ENCODE results near the gene NF2. TPM values are rescaled to one million over a fixed set of nuclear protein-coding genes. Genes with fewer than 3 reads are reported as not detected.
A peak's percentile ranks its signal among the peaks of the same experiment; 100 is the strongest.
"Not testable (repeated sequence)": the region's sequence is repeated elsewhere in the genome, so short reads cannot be mapped to it uniquely, and the experiment has no call there.

NF2 gene
- 47.7 and 53.8 TPM in 2 replicates for total RNA-seq (2014; rRNA removed; shearing (Covaris generic))
- 48.9 and 55.0 TPM in 2 replicates for polyA plus RNA-seq (2015; cell fraction: cytosol; rRNA removed)
- polyA plus RNA-seq (2015; cell fraction: nucleus; rRNA removed) = 10.2 and 14.1 TPM in 2 replicates

- peak; percentile 100 for DNase-seq (ENCODE audit: low read depth, low spot score)
- in situ Hi-C loops (cut with HindIII; ENCODE audit: low pct_unique_long_range_greater_than_20kb, low sequenced_read_pairs) = no loop called here
Measured at GRCh38 chr22:29603358-29604075, at the start of gene NF2. Gene NF2 (plus strand): TSS chr22:29603633. CDS start chr22:29603999, 366 bp downstream.

- no peak for DNase-seq (ENCODE audit: low read depth, low spot score)
- in situ Hi-C loops (cut with HindIII; ENCODE audit: low pct_unique_long_range_greater_than_20kb, low sequenced_read_pairs) = no loop called here
Measured at GRCh38 chr22:29555065-29555644, 48.3 kb upstream of the NF2 start.

- no peak for DNase-seq (ENCODE audit: low read depth, low spot score)
- in situ Hi-C loops (cut with HindIII; ENCODE audit: low pct_unique_long_range_greater_than_20kb, low sequenced_read_pairs) = no loop called here
Measured at GRCh38 chr22:29559030-29559429, 44.4 kb upstream of the NF2 start.

- no peak for DNase-seq (ENCODE audit: low read depth, low spot score)
- in situ Hi-C loops (cut with HindIII; ENCODE audit: low pct_unique_long_range_greater_than_20kb, low sequenced_read_pairs) = no loop called here
Measured at GRCh38 chr22:29559853-29560252, 43.6 kb upstream of the NF2 start.

GRCh38 chr22:29563652-29564460 is 39.6 kb upstream of the NF2 start:
- in situ Hi-C loops (cut with HindIII; ENCODE audit: low pct_unique_long_range_greater_than_20kb, low sequenced_read_pairs) = no loop called here
- DNase-seq (ENCODE audit: low read depth, low spot score) = no peak

- in situ Hi-C loops (cut with HindIII; ENCODE audit: low pct_unique_long_range_greater_than_20kb, low sequenced_read_pairs); DNase-seq (ENCODE audit: low read depth, low spot score): not testable (repeated sequence)
Measured at GRCh38 chr22:29566513-29566912, 36.9 kb upstream of the NF2 start.

- in situ Hi-C loops (cut with HindIII; ENCODE audit: low pct_unique_long_range_greater_than_20kb, low sequenced_read_pairs) = no loop called here
- no peak for DNase-seq (ENCODE audit: low read depth, low spot score)
Measured at GRCh38 chr22:29567338-29567737, 36.1 kb upstream of the NF2 start.

GRCh38 chr22:29569011-29569678 is 34.3 kb upstream of the NF2 start:
- no peak for DNase-seq (ENCODE audit: low read depth, low spot score)
- in situ Hi-C loops (cut with HindIII; ENCODE audit: low pct_unique_long_range_greater_than_20kb, low sequenced_read_pairs) = no loop called here

GRCh38 chr22:29570456-29570855 is 33.0 kb upstream of the NF2 start:
- in situ Hi-C loops (cut with HindIII; ENCODE audit: low pct_unique_long_range_greater_than_20kb, low sequenced_read_pairs) = no loop called here
- no peak for DNase-seq (ENCODE audit: low read depth, low spot score)

GRCh38 chr22:29570912-29571549 is 32.4 kb upstream of the NF2 start:
- in situ Hi-C loops (cut with HindIII; ENCODE audit: low pct_unique_long_range_greater_than_20kb, low sequenced_read_pairs) = no loop called here
- DNase-seq (ENCODE audit: low read depth, low spot score) = no peak

GRCh38 chr22:29574762-29575450 is 28.5 kb upstream of the NF2 start:
- DNase-seq (ENCODE audit: low read depth, low spot score) = no peak
- in situ Hi-C loops (cut with HindIII; ENCODE audit: low pct_unique_long_range_greater_than_20kb, low sequenced_read_pairs) = no loop called here

- no peak for DNase-seq (ENCODE audit: low read depth, low spot score)
- in situ Hi-C loops (cut with HindIII; ENCODE audit: low pct_unique_long_range_greater_than_20kb, low sequenced_read_pairs) = no loop called here
Measured at GRCh38 chr22:29578462-29579200, 24.8 kb upstream of the NF2 start.

- DNase-seq (ENCODE audit: low read depth, low spot score) = no peak
- in situ Hi-C loops (cut with HindIII; ENCODE audit: low pct_unique_long_range_greater_than_20kb, low sequenced_read_pairs) = no loop called here
Measured at GRCh38 chr22:29580200-29580810, 23.1 kb upstream of the NF2 start.

GRCh38 chr22:29581799-29582198 is 21.6 kb upstream of the NF2 start:
- no peak for DNase-seq (ENCODE audit: low read depth, low spot score)
- in situ Hi-C loops (cut with HindIII; ENCODE audit: low pct_unique_long_range_greater_than_20kb, low sequenced_read_pairs) = no loop called here

- in situ Hi-C loops (cut with HindIII; ENCODE audit: low pct_unique_long_range_greater_than_20kb, low sequenced_read_pairs) = no loop called here
Measured at GRCh38 chr22:29584975-29585374, 18.5 kb upstream of the NF2 start.

GRCh38 chr22:29586193-29586705 is 17.2 kb upstream of the NF2 start:
- in situ Hi-C loops (cut with HindIII; ENCODE audit: low pct_unique_long_range_greater_than_20kb, low sequenced_read_pairs); DNase-seq (ENCODE audit: low read depth, low spot score): not testable (repeated sequence)

More at GRCh38 chr22:29584975-29585374, 18.5 kb upstream of the NF2 start:
- no peak for DNase-seq (ENCODE audit: low read depth, low spot score)
